Measurements from ENCODE around the gene CNPY1. TPM values are rescaled to one million over a fixed set of nuclear protein-coding genes. Genes with fewer than 3 reads are reported as not detected.

Gene CNPY1
- total RNA-seq, 4 donors from 2014 or later: 0.25 TPM; not detected in 3

DNA sequence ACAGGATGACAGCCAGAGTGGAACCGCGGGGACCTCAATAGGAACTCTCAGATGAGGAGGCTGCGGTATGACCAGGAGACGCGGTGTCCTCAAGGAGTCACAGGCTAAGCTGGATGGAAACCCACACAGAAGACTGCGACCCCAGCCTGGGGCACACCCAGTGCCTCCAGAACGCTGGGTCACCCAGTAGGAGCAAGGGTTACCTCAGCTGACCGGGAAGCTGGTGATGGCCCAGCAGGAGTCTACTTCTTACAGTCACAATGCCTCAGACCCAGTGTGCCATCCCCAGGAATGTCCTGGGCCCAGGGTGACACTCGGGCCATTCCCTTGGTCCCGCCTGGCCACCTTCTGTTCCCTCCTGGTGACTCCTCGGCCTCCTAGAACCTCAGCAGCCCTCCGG is 29.9 kb downstream of the CNPY1 start:
- Histone ChIP-seq H3K4me3 (no peak overlapping the region), H3K4me1 (no peaks in the 10 kb centered on the region), H3K27me3 (peaks cover 8 to 31% (median 16%) of the 10 kb centered on the region in 3 donors), H3K27ac (no peak overlapping the region), H3K36me3 (no peaks in the 10 kb centered on the region), H3K9me3 (no peaks in the 10 kb centered on the region)
- intact Hi-C loops (cut with DNase I; ENCODE audit: low total_unique reads) (no loop called here), in situ Hi-C loops (cut with MboI; ENCODE audit: low sequenced_read_pairs in 4 of 4) (no loop called here)
- no peak for DNase-seq
- ATAC-seq: no peak
- no peak for TF ChIP-seq POLR2A (IDR thresholded peaks at IDR 0.05)

DNA sequence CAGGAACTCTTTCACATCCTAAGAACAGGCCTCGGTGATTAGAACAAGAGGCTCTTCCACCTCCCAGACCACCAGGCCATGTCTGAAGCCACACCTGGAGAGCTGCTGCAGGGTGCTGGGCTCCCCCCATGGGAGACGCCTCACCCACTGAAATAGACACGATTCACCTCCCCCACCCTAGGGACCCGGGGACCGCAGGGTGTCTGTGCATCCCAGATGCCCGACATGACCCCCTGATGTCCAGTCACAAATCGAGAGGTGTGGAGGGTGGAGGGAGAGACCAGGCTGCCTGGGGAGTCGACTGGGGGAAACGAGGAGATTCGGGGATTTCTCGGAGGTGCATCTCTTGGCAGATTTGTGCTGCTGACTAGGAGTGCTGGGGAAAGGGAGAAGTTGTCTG is 31.0 kb downstream of the CNPY1 start:
- intact Hi-C loops (cut with DNase I; ENCODE audit: low total_unique reads): no loop called here
- ATAC-seq: no peak
- H3K27me3 ChIP-seq: peaks cover 19 to 43% (median 27%) of the 10 kb centered on the region in 3 donors

GRCh38 chr7:155514296-155514695 is 32.1 kb downstream of the CNPY1 start:
- in situ Hi-C loops (cut with MboI; ENCODE audit: low sequenced_read_pairs in 4 of 4) (no loop called here), intact Hi-C loops (cut with DNase I; ENCODE audit: low total_unique reads) (no loop called here)
- Histone ChIP-seq H3K4me1 (no peaks in the 10 kb centered on the region), H3K4me3 (no peak overlapping the region), H3K36me3 (no peaks in the 10 kb centered on the region), H3K27me3 (peaks cover 29 to 53% (median 37%) of the 10 kb centered on the region in 3 donors), H3K9me3 (no peaks in the 10 kb centered on the region), H3K27ac (no peak overlapping the region)
- no peak for DNase-seq
- no peak for ATAC-seq
- TF ChIP-seq CTCF (IDR thresholded peaks at IDR 0.05 in 4 of 5, conservative IDR thresholded peaks at IDR 0.05 in 1 of 5): no peak
- no peak for TF ChIP-seq POLR2A (IDR thresholded peaks at IDR 0.05)

More for the DNA sequence above, 31.0 kb downstream of the CNPY1 start:
- in situ Hi-C loops (cut with MboI; ENCODE audit: low sequenced_read_pairs in 4 of 4): no loop called here
- H3K27ac ChIP-seq: no peak overlapping the region
- H3K4me3 ChIP-seq: no peak overlapping the region
- H3K9me3 ChIP-seq: no peaks in the 10 kb centered on the region
- DNase-seq: no peak
- TF ChIP-seq CTCF (IDR thresholded peaks at IDR 0.05 in 4 of 5, conservative IDR thresholded peaks at IDR 0.05 in 1 of 5) (no peak), POLR2A (IDR thresholded peaks at IDR 0.05) (no peak)
- H3K4me1 ChIP-seq: no peaks in the 10 kb centered on the region
- no peaks in the 10 kb centered on the region for H3K36me3 ChIP-seq

GRCh38 chr7:155513543-155514285 is 32.6 kb downstream of the CNPY1 start:
- Histone ChIP-seq H3K4me3 (no peak overlapping the region), H3K9me3 (no peaks in the 10 kb centered on the region), H3K36me3 (no peaks in the 10 kb centered on the region), H3K27ac (no peak overlapping the region), H3K27me3 (peaks cover 35 to 59% (median 43%) of the 10 kb centered on the region in 3 donors), H3K4me1 (no peaks in the 10 kb centered on the region)
- DNase-seq: no peak
- ATAC-seq: no peak
- in situ Hi-C loops (cut with MboI; ENCODE audit: low sequenced_read_pairs in 4 of 4) (no loop called here), intact Hi-C loops (cut with DNase I; ENCODE audit: low total_unique reads) (no loop called here)
- TF ChIP-seq CTCF (IDR thresholded peaks at IDR 0.05 in 4 of 5, conservative IDR thresholded peaks at IDR 0.05 in 1 of 5): no peak

DNA sequence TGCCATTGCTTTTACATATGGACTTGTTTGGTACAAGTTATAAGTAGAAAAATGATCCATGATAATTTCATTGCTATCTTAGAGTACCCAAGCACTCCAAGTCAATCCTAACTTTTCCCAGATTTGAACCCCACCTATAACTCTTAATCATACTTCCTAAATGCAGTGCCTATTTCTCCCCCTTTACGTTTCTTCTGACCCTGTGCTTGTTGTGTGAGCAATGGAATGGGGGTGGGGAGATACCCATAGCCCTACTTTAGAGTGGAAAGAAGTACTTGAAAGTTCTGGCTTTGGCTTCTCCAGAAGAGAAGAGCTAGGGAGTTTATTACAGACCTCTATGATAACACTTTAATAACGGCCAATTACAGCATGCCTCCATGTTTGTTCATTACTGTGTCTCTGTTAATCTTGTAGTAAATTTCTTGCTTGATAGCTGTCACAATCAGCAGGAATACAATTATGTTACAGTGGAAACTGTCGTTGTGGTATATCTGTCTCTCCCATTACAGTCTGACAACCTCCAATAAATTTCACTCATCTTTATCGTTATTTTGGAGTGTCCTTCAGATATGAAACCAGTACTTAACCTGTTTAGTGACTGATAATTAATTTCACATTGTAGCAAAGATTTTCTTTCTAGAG is 34.0 kb downstream of the CNPY1 start:
- Histone ChIP-seq H3K4me1 (no peaks in the 10 kb centered on the region), H3K36me3 (no peaks in the 10 kb centered on the region), H3K9me3 (no peaks in the 10 kb centered on the region), H3K27me3 (peaks cover 48 to 66% (median 57%) of the 10 kb centered on the region in 3 donors), H3K4me3 (no peak overlapping the region), H3K27ac (no peak overlapping the region)
- intact Hi-C loops (cut with DNase I; ENCODE audit: low total_unique reads): no loop called here
- DNase-seq (no peak), ATAC-seq (no peak)
- TF ChIP-seq CTCF (IDR thresholded peaks at IDR 0.05 in 4 of 5, conservative IDR thresholded peaks at IDR 0.05 in 1 of 5): no peak
- no peak for TF ChIP-seq POLR2A (IDR thresholded peaks at IDR 0.05)
- in situ Hi-C loops (cut with MboI; ENCODE audit: low sequenced_read_pairs in 4 of 4): no loop called here

All from gastrocnemius medialis (tissue), 4 donors.